Left renal pelvis (tissue), 4 donors: ENCODE measurements around the gene RNASEH2B. TPM values are rescaled to one million over a fixed set of nuclear protein-coding genes. Genes with fewer than 3 reads are reported as not detected.

Experiments
- DNase-seq, 4 donors: peaks; one replicate each; pipeline ENCODE4 v3.0.0-alpha.2; 2013; ENCODE audit warnings: low read depth in 4 of 4, low spot score in 3 of 4
- polyA plus RNA-seq, 4 donors: library from polyadenylated mRNA; unstranded; fragments of 120-200 nt; gene quantifications; one replicate each; pipeline ENCODE4 v1.2.1, GENCODE V29; 2013; ENCODE audit not compliant: insufficient read length in 4 of 4

Gene RNASEH2B, protein sequence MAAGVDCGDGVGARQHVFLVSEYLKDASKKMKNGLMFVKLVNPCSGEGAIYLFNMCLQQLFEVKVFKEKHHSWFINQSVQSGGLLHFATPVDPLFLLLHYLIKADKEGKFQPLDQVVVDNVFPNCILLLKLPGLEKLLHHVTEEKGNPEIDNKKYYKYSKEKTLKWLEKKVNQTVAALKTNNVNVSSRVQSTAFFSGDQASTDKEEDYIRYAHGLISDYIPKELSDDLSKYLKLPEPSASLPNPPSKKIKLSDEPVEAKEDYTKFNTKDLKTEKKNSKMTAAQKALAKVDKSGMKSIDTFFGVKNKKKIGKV
- polyA plus RNA-seq, result 10 to 100 TPM; 47.6 to 67.5 (median 52.5) TPM

- DNase-seq, result peak in 2 of 4 donors; percentile 46 to 59
These were observed at the start of gene RNASEH2B for GRCh38 chr13:50909605-50910484. Gene RNASEH2B (plus strand): TSS chr13:50909791. CDS start chr13:50910077, 286 bp downstream.

- no peak for DNase-seq
These were observed 45.1 kb upstream of the RNASEH2B start for GRCh38 chr13:50864492-50864891.

GRCh38 chr13:50866817-50867636, 42.6 kb upstream of the RNASEH2B start:
- DNase-seq, result no peak

GRCh38 chr13:50867637-50867945, 42.0 kb upstream of the RNASEH2B start:
- DNase-seq, result no peak

- DNase-seq, result no peak
These were observed 38.2 kb upstream of the RNASEH2B start for GRCh38 chr13:50871405-50871804.

DNA sequence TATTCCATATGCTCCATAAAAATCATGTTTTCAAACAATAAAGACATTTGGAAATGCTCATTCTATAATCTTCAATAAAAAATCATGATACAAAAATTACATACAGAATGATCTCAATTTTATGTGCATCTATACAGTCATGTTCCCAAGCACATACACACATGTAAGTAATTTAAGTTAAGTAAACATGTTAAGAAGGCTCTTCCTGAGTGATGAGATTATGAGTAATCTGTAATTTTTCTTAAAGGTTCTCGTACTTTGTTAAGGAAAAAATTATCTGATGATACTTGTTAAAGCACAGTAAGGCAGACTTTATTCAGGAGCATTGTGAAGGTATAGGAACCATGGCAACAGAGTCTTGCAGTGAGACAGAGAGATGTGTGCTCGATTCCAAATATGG, 36.1 kb upstream of the RNASEH2B start:
- DNase-seq, result no peak

DNA sequence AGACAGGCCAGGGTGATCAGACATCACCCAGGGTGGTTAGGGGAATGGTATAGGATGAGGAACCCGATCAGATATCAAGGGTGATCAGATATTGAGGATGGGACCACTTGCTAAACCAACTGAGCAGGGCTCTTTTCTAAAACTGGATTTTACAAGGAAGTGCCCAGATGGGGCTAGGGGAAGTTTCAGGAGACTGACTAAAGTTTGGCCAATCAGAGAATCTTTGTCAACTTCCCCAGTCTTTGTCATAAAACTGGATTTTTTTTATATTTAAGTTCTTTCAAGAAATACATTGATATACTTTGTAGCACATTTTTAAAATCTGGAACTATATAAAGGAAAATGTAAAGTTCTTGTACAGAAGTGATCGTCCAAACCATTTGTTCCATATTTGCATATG, 35.6 kb upstream of the RNASEH2B start:
- no peak for DNase-seq

DNA sequence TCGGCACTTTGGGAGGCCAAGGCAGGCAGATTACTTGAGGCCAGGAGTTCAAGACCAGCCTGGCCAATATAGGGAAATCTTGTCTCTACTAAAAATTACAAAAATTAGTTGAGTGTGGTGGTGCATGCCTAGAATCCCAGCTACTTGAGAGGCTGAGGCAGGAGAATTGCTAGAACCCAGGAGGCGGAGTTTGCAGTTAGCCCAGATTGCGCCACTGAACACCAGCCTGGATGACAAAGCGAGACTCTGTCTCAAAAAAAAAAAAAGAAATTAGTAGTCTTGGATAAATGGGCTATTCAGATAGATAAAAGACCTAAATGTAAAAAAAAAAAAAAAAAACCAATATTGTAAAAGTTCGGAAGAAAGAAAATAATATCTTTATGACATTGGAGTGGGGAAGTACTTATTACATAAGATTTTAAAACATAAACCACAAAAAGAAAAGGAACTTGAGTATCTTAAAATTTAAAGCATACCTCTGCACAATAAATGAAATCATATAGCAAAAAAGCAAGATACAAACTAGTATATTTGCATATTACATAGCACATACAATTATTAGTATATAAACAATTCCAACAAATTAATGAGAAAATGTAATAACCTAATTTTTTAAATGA, 26.7 kb upstream of the RNASEH2B start:
- no peak for DNase-seq

GRCh38 chr13:50883728-50884127, 25.9 kb upstream of the RNASEH2B start:
- no peak for DNase-seq

GRCh38 chr13:50884265-50884664, 25.3 kb upstream of the RNASEH2B start:
- no peak for DNase-seq

DNA sequence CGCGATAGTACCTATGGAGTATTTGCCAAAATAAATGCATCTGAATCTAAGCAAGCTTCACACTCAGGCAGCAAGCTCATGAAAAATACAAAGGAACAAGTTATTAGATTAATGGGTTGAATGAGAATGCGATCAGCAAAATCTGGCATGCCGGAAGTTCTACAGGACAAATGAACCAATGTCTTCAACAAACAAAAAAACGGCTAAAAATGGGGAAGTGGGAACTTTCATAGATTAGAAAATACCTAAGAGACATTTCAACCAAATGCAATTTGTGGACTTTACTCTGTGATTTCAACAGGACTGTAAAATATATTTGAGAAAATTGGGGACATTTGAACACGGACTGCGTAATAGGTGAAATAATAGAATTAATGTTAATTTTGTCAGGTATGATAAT, 22.4 kb upstream of the RNASEH2B start:
- DNase-seq, result no peak

DNA sequence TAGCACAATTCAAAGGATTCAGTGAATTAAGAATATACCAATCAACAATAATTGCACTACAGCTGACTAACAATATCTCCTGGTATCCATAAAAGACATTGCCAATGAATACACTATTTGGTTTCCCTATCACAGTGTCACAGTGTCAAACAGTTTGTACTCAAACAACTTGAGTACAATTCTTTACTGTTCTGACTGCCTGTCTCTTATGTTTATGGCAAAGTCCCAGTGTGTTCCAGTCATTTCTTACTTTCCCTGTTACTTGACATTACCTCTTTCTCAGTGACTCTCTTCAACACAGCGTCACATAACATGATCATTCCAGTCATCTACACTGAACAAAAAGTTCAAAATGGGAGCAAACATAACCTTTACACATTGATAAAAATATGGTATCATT, 21.2 kb upstream of the RNASEH2B start:
- no peak for DNase-seq

DNA sequence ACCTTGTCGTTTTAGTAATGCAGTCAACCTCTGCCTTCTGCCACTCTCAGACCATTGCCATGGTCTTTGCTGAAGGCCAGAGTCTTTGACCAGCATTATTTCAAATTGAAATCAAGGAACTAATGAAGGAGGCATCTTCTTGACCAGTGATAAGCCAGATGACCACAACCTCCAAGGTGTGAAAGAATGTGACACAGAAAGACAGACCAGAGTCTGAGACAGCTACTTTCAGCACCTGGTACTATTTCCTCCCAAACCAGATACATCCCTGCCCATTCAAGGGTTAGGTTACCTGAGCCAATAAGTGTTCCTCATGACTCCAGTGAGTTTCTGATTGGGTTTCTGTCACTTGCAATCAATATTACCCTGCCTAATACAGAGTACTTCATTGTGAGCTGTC, 20.3 kb upstream of the RNASEH2B start:
- no peak for DNase-seq

DNA sequence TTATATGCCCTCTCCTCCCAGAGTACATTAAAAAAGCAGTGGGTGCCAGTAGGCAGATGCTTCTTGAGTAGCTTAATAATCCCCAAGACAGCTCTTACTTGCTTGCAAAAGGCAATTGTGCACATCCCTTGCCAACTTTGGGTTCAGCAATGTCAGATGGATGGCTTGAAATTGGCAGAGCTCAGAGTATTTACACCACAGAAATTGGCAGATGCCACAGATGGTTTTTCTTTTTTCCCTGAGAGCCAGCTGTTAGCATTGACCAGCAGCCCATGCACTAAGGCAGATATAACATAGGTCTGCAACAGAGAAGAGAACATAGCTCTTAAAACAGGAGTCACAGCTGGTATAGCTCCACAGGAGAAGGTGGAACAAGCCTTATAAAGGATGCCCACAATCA, 18.4 kb upstream of the RNASEH2B start:
- no peak for DNase-seq

GRCh38 chr13:50892210-50892944, 17.2 kb upstream of the RNASEH2B start:
- no peak for DNase-seq

DNA sequence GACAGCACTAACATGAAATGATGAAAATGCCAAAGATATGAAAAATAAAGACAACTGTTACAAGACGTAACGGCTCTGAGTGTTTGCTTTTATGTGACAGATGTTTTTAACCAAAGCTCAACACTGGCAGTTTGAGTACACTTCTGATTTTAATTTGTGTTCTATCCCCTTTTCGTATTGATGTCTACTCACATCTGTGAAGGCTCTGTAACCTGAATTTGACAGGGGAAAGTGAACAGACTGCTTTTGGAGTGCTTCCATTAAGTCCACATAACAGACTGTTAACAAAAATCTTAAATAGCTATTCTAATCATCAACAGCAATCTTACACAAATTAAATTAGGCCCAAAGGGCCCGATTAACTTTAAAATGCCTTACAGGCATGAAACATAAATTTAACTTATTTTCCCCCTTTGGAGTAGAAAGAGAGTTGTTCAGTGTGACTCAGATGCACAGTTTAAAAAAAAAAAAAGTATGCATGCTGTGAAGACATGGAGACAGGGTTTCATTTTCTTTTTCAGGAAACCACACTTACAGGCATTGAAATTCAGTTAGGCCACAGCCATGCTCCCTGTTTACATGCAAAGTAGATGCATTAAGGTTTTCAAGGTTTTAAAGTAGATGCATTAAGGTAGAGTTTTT, 16.3 kb upstream of the RNASEH2B start:
- DNase-seq, result peak in 2 of 4 donors; percentile 46 to 54

GRCh38 chr13:50894012-50894411, 15.6 kb upstream of the RNASEH2B start:
- no peak for DNase-seq

- DNase-seq, result no peak
These were observed 15.1 kb upstream of the RNASEH2B start for GRCh38 chr13:50894504-50894903.

DNA sequence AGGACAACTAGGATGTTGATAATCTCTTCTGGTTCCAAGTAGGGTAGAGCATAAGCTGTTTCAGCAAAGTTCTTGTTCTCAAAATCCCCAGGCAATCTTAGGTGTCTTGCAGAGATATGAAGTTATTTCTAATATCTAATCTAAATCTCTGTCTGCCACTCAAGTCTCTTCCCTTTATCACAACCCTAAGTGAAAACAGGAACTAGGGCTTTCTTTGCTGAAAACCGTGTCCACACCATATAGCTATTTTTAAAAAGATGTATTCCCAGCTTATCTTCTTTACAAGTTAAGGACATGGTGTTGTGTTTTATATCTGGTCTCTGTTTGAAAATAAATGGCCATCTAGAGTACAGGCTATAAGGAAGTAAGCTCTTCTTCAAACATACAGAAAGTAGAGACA, 11.3 kb upstream of the RNASEH2B start:
- no peak for DNase-seq

DNA sequence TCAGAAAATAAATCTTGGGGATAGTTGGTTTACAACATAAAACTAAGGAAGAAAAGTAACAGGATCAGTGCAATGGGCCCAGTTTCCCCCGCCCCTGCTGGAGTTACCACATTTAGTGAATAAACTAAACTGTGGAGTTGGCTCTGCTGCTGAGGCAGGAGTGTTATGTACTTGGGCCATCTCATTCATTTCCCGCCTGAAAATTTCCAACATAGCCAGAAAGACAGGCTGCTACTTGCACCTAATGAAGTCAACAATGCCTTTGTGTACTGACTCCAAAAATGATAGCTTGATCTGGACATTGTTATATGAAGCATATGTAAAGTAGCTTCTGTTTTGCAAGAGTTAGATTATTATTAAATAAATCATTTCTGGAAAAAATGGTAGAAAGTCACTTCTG, 7.9 kb upstream of the RNASEH2B start:
- DNase-seq, result no peak
